NCI-H187 treated with DMSO at 0.1 percent for 48 hours (cell line): ENCODE measurements around the gene ITGB2.

Source experiments
- DNase-seq: peaks from one replicate; lab custom pipeline; 2025; lab: John Stamatoyannopoulos, UW

Gene ITGB2

DNA sequence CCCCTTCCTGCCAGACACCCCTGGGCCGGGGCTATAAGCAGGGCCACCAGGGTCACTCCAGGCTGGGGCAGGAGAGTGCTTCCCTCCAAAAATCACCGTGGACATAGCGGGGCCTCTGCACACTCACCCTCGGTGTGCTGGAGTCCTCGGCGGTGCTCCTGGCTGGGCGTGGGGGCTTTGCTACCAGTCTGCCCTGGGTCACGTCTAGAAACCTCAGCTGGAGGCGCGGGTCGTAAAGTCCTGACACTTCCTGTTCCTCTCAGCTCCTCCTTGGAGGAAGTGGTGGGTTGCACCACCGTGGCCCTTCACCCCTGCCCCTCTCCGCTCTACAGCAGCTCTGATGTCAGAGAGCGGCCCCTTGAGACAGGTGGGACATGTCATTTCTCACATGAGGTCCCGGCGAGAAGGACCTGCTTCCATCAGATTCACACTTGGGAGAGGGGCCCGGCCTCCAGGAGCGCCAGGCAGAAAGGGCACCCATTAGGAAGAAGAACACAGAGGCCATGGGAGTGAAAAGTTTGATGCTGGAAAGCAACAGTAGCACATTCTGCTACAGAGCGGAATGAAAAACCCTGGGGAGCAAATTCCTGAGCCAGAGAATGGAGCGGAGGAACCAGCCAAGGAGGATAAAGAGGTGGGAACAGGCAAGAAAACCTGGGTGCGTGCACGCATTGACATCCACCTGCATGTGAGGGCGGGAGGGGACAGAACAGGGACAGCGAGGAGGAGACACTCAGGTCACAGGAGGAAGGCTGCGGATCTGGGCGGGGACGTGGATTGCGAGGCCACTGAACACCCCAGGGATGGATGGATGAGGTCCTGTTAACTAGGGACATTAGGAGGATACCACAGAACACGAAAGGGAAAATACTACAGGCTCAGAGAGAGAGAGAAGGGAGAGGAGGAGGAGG, at the start of gene ITGB2:
Gene ITGB2, minus strand, starts transcription at position 206 of the 911 bp plus-strand sequence. CDS start 10,117 bp downstream, outside the sequence.
- DNase-seq, result no peak

DNA sequence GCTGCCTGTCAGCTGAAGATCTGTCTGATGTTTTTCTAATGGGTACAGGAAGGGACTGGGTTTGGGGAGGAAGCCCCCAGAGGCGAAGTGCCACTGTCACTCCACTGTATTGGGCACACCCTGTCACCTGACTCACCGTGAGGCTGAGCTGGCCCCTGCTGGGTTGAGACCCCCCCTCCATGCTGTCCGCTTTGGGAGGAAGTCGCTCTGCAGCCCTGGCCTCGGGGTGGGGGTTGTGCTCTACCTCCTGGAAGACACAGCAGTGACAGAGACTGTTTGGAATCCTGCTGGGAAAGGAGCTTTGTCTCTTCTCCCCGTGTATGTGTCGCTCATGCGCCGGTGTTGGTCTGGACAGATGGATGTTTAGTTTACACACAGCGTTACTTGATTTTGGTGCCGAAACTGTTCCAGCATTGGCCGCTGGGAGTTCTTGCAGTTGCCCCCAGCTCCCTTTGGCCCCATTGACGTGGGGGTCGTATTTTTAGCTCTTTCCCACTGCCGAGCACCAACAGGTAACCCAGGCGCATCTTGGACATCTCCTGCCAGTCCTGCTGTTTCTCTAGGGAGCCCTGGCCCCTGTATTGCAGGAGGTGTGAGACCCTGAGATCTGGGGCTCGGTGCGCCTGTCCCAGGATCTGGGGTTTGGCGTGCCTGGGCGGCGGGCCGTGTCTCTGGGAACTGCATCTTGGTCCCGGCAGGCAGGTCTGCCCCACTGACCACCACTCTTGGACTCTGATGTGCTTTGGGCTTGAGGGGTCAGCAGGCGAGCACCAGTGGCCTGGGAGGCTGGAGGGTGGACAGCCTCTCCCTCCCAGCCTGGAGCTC, 49.4 kb upstream of the ITGB2 start:
- DNase-seq, result no peak

DNA sequence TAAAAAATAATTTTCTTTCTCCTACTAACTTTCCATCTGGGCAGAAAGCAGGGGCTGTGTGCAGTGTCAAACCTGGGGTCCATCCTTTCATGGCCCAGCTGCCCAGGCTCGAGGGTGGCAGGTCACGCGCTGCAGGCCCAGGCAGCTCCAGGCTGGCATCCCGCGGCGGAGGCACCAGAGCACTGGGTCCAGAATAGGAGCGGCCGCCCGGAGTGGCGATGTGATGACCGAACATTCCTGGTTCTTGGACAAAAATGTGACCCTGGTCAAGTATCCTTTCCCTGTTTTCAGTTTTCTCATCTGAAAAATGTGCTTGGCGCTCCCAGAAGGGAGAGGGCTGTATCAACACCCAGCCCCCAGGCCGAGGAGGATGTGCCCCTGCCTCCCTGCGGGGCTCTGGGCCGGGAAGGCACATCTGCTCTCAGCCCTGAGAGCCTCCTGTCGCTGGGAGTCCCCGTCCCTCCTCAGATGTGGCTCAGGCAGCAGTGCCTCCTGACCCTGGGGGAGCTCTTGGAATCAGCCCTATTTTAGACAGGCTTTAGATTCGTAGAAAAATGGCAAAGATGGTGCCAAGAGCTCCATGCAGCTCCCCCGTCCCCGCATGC, 48.5 kb upstream of the ITGB2 start:
- no peak for DNase-seq

DNA sequence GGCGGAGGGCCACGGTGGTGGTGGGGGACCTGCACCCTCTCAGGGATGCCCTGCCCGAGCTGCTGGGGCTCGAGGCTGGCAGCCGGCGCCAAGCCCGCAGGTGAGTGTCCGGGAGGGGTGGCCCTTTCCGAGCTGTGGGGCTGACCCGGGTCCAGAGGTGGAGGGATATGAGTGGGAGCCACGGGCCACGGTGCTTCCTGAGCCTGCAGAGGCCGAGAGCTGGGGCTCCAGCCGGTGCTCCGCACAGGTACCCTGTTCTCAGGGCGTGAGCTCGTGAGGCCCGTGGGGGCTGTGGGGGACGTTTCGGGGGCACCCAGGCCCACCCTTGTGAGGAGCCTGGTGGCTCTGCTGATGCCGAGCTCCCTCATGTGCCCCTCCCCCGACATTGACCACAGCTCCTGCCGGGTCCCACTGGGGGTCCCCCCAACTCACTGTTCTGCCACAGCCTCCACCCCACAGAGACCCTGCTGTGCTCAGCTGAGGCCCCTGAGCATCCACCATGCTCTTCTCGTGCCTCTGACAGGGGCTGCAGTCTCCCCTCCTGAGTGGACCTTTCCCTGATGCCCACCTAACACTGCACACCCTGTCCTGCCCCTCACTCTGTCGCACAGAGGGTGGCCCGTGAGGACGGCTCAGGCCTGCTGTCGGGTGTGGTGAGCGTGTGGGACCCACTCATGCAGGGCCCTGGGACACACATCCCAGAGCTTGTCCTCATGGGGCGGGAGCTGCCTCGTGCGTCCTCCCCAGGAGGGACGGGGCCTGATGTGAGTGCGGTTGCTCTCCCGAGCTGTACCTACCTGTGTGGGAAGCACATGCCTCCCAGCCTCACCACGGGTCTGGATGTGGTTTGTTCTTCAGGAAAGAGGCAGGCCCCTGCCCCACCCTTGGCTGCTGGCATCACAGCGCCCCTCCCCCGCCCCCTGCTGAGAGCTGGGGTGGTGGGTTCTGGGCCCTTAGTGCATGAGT, 46.7 kb upstream of the ITGB2 start:
- no peak for DNase-seq

DNA sequence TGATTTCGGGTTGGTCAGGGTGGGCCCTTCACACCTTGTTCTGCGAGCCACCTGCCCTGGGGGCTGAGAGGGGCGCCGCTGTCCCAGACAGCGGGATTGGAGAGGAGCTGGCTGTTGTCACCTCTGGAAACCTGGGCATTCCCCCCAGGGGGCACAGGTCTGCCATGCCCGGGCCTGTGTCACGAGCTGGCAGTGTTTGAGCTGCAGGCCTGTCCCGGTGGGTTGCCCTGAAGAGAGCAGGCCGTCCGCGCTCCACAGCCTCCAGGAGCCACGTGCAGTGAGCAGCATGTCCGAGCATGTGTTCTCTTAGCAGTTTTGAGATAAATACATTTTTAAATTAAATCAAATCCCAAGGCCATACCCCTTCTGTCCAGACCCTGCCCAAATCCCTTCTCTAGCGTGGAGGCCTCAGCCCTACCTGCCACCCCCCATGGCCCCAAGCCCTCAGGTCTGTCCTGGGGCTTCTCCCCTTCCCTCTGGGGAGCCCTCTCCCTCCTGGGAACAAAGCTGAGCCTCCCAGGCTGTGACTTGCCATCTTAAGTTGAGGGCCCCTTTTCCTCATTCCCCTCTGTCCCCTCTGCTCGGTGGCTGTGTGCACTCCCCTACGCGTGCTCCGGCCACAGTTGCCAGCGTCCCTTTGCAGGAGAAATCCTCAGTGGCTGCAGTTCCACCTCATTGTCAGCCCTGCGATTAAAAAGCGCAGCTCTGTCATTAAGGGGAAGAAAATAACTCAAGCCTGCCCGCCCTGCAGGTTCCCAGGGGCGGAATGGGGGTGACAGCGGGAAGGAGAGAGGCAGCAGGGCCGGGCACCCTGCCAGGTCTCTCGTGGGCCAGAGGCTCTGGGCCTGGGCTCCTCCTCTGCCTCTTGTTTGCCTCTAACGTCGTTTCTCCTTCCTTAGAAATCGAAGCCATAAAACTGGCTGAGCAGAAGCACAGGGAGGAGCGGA, 45.7 kb upstream of the ITGB2 start:
- no peak for DNase-seq

DNA sequence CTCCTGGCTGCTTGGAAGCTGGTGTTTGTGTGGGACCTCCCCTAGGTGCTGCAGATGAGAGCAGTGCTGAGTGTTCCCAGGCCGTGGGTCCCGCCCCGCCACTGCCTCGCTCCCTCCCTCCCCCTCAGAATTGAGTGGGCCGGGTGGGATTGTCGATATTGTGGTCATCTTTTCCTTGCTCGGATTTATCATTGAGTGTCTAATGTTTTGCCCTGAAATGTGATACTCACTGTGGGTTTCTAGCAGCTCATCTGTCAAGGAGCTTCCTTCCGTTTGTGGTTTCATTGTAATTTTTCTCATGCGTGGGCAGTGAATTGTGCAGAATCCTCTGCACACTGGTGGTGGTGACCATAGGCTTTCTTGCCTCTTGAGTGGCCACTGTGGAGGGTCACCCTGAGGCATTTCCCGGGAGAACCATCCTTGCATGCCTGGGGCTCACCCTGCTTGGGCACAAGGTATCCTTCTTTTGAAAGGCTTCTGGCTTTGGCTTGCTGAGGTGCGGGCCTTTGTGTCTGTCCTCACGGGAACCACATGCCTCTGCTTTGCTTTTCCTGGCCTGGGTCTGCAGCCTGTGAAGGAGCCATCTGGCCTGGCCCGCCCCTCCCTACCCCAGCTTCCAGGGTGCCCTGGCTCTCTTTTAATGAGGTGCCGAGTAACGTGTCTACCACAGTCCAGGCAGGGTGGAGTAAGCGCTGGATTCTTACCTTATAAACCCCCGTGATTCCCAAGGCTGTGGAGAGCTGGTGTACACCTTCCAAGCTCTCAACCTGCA, 44.7 kb upstream of the ITGB2 start:
- no peak for DNase-seq

DNA sequence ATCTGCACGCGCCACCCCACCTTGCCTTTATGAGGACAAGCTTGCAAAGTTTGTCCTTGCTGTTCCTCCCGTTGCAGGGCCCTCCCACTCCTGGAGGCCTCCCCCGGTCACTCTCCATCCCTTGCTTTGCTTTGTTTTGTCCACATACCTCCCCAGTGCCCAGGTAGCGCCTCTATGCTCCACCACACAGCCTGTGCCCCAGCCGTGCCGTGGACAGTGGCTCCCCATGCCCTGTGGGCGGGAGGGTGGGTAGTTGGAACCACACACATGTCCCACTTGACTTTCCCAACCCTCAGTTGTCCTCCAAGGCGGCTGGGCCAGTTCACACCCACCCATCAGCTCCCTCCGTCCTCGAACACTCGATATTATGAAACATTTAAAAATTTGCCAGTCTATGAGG, 43.7 kb upstream of the ITGB2 start:
- DNase-seq, result no peak

DNA sequence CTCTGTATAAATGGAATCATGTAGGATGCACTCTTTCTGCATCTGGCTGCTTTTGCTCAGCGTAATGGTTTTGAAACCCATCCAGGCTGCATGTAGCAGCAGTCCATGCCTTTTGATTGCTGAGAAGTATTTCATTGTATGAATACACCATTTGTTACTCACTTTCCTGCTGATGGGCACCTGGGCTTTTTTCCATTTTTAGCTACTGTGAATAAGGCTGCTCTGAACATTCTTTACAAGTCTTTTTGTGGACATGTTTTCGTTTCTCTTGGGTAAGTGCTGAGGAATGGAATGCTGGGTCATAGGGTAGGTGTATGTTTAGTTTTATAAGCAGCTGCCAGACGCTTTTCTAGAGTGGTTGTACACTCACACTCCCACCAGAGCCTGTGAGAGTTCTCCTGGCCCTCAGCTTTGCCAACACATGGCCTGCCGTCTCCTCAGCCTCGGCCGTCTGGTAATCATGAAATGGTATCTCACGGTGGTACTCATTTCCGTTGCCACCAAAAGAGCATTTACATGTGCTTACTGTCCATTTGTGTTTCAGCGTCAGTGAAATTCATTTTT, 41.8 kb upstream of the ITGB2 start:
- DNase-seq, result no peak

DNA sequence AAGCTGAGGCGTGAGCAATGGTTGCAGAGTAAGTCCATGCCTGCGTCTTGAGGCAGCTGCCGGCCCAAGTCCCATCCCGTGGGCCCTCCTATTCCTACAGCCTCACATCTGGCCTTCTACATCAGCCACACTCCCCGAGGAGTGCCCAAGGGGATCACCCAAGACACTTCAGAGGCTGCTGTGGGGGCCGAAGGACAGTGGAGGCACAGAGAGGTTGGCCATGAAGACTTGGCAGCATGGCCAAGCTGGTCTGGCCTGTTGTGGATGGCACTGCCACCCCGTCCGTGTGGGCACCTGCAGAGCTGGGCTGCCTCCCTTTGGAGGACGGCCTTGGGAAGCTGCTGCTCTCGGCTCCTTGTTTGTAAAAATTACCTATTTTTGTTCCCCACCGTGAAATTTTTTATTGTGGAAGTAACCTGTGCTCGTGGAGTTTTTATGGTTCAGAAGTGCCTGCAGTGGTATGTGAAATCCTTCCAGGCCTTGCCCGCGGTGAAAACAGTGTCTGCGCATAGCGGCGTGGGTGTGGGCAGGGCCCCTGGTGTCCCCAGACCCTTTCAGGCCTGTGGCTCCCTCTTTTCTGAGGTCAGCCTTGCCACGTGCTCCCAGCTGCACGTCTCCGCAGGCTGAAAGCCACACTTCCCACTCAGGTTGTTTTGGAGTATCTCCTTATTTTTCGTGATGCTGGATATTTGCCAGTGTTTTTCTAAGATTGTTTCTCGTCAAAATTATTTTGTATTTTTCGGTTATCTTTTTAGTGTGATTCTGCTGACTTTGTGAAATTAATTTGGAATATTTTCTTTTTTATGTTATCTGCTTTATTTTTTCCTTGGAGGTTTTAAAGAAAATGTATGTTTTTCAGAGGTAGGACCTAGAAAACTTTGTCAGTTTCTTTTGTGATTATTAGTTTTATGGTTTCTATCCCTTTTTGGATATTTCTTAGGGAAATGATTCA, 39.7 kb upstream of the ITGB2 start:
- DNase-seq, result no peak

DNA sequence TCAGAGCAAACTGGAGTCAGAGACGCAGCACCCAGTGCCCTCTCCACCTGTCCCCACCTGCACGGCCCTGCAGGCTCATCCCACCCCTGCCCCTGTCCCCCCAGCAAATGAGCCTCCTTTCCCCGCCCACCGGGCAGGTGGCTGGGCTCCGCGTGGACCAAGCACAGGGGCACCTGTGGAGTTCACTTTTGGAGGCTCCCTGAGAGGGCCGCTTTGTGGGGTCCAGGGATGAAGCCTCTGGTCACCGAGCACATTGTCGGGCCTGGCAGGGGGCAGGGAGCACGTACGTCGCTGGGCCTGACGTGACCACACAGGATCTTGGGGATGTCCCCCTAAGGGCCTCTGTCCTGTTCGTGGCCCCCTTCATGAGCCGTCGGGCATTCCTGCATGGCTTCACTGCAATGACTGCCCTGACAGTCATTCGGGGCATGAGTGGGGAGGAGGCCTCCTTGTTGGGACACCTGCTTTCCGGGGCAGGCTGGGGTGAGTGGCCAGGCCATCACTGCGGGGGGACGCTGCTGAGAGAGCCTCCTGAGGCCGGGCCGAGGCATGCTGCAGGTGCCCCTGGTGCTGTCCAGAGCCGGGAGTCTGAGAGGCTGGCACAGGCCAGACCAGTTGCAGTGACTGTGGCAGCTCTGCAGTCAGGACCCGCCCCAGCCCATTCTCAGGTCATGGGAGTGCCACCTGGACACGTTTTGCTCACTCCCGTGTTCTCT, 38.8 kb upstream of the ITGB2 start:
- no peak for DNase-seq

DNA sequence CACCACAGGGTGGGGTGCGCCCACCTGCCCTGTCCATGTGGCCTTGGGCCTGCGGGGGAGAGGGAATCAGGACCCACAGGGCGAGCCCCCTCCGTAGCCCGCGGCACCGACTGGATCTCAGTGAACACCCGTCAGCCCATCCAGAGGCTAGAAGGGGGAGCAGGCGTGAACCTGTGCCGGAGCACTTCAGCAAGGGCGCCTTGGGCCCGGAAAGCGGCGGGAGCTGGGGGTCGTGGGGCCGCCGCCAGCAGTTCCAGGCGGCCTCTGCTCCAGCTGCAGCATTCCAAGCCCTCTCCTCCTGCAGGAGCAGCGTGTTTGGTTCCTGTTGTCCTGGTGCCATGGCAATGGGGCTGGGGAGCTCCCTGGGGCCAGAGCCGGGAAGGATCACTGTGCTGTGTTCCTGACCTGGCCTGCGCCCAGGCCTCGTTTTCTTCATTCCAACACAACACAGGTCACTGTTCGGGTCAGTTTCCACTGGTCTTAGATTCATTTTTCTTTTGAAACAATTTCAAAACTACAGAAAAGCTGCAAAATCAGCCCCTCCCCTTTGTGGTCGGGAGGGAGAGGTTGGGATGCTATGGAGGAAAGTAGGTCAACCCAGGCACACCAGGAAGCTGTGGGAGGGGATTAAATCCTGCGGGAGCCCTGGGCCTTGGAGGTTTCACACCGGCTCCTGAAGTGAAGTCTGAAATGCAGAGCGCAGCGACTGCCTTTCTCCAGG, 37.9 kb upstream of the ITGB2 start:
- no peak for DNase-seq

DNA sequence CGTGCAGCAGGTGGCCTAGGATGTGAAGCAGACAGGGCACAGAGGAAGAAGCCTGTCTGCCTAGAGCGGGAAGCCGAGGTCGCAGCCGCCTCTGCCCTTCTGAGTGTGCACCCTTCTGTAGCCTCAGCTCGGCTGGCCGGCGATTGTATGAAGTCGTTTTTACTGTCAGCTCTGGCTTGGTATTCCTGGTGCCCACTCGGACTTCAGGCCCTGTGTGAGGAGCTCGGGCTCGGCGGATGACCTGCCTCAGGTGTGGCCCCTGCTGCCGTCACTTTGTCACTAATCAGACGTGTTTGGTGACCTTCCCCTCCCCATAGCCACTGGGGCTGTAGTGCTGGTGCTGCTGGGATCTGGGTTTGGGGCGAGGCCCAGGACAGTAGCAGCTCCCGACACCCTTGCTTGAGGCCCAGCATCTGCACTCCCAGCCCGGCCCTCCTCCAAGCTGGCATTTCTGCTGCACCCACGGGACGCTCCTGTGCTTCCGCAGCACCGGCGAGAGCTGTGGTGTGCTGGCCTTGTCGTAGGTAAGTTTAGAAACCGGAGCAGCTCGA, 37.3 kb upstream of the ITGB2 start:
- DNase-seq, result no peak

DNA sequence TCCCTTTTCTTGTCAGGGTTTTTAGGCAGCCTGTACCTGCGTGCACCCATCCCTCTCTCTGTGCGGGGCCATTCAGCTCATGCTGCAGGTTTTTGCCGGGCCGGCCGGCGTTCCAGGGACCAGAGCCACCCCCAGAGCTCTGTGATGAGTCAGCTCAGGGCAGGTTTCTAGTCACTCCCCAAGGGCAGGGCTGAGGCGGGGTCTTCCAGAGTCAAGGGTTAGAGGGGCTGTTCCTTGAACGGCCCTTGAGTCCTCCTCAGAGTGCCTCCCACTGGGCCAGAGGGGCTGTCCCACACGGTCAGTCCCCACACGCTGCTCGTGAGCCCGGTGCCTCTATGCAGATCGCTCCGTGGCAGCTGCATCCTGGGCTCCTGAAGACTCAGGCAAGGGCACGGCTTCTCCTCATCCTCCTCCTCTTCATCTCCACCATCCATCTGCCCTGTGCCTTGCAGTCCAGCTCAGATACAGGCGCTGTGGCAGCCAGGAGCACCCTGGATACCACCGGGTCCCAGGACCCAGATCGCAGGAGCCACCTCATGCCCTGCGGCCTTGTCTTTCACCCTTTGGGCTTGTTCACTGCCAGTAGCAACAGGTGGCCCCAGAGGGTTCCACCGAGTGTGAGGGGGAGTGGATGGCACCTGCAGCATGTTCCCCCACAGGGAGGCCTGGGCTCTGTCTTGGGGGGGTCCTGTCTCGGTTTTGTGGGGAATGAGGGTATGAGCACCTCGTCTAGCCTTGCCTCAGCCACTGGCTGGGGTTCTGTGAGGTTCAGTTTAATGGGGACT, 36.5 kb upstream of the ITGB2 start:
- DNase-seq, result no peak

DNA sequence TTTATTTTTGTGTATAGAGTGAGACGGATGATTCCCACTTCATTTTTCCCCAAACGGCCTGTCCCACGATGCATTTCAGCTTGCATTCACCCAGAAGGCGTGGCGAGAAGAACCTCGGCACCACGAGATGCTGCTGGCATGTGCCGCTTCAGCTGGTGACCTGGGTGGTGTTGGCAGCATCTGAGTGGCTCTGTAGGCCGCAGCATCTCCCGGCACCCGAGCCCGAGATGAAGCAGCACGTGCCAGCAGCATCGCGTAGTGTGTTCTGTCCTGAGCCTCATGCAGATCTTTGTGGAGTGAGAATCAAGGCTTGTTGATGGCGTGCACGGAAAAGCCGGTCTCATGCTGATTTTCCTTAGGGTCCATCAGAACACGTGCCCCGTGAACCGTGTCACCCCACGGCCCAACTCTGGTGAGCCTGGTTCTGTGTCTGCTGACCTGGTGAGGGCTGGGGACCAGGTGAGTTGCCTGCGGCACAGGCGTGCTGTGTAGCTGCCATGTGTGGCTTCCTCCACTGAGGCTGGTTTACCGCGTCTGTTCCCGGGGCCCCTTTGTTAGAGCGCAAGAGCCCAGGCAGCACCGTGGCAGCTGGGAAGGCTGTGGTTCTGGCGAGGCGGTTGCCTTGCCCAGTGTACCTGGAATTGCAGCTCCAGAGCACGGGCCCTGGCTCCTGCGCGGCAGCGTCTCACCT, 35.8 kb upstream of the ITGB2 start:
- no peak for DNase-seq

DNA sequence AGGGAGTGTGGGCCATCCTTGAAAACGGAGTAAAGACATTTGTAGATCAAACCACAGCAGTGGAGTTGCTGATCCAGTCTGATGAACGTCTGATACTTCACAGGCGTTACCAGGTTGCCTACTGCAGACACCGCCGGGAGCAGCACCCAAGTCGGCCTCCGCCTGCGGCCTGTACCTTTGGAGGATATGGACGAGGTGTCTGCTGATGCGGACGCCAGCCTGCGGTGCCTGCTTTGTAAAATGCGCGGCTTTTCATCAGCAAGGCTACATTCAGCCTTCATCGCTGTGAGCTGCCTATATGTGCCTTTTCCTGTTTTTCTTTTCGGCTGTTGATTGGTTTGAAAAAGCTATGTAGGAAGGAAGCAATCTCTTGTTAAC, 35.1 kb upstream of the ITGB2 start:
- DNase-seq, result no peak
